Neuron (in vitro differentiated cells): Measurements from ENCODE around the gene C16orf92.
A peak's percentile ranks its signal among the peaks of the same experiment; 100 is the strongest.

Experiments used
- H2AFZ ChIP-seq: one replicate; pipeline ENCODE4 v1.6.1; 2013; ENCODE audit warnings: low read depth, mild to moderate bottlenecking, inconsistent platforms, low read length, moderate library complexity
- H3K27me3 ChIP-seq: one replicate; pipeline ENCODE4 v1.6.1; 2013; ENCODE audit warnings: low read length; ENCODE audit not compliant: insufficient read depth
- H3K36me3 ChIP-seq: one replicate; pipeline ENCODE4 v1.6.1; 2013; ENCODE audit warnings: low read length; ENCODE audit not compliant: insufficient read depth
- H3K4me1 ChIP-seq: one replicate; pipeline ENCODE4 v1.6.1; 2013; ENCODE audit warnings: low read length; ENCODE audit not compliant: insufficient read depth
- H3K4me3 ChIP-seq: 2 replicates; pipeline ENCODE4 v1.5.1; 2013; ENCODE audit warnings: mild to moderate bottlenecking, low read length, moderate library complexity
- H3K9me3 ChIP-seq: one replicate; pipeline ENCODE4 v1.6.1; 2013; ENCODE audit warnings: low read length

The C16orf92 gene

DNA sequence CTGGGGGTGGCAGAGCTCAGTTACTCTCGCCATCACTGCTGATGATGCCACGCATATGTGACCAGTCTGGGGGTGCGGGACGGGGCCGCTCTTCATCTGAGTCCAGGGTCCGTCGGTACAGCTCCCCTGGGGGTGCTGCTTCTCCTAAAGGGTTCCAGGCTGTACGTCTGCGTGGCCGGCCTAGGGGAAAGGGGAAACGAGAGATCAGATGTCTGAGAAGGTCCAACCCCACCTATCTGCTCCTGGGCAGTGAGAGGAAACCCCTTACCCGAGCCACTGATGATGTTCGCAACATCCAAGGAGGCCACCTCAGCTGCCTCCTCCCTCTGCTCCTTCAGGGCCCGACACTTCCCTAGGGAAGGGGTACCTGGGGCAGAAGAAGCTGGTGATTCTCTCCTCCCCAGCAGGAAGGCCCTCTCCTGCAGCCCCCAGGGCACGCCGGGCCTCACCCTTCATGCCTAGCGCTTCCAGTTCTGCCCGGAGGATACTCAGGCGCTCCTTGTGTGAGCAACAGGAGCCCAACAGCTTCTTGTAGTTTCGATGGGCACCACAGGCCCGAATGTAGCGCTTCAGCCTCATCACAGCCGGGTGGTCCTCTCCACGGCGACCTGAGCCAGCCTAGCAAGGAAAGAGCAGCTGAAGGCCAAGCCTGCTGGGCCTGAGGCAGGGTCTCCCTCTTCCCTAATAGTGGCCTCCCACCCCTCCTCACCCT lies 29.7 kb upstream of the C16orf92 start:
- Histone ChIP-seq H3K36me3 (peaks cover 54% of the 10 kb centered on the region), H3K4me3 (no peak overlapping the region)

DNA sequence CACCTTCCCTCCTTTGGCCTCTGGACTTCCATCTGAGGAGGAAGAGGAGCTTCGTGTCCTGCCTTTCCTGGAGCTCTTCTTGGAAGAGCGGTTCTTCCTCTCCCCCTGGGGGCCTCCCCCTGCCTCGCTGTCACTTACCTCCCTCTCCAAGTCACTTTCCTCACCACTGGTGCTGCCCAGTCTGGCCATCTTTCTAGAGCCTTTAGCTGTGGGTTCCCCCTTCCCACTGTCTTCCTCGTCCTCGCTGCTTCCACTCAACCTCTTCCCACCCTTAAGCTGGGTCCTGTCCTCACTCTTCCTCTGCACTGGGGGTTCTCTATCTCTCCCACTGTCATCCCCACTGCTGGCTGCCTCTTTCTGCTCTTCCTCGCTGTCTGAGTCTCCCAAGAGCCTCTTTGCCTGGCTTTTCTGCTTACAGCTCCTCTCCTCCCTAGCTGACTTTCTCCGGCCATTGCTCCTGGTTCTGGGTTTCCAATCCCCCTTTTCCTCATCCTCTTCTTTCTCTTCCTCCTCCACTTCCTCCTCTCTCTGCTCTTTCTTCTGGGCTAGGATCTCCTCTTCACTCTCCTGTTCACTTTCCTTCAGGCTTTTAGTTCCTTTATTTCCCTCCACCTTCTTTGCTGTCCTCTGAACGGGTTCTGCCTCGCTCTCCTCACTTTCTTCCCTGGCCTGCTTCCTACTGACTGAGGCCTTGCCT lies 28.9 kb upstream of the C16orf92 start:
- H3K9me3 ChIP-seq: no peaks in the 10 kb centered on the region
- H3K4me1 ChIP-seq: peaks cover 21% of the 10 kb centered on the region
- peak overlapping the region; percentile 73 for H3K4me3 ChIP-seq
- H3K27me3 ChIP-seq: no peaks in the 10 kb centered on the region
- H3K36me3 ChIP-seq: peaks cover 47% of the 10 kb centered on the region
- H2AFZ ChIP-seq: no peak overlapping the region

More for the DNA sequence above, 29.7 kb upstream of the C16orf92 start:
- H3K27me3 ChIP-seq: no peaks in the 10 kb centered on the region
- no peak overlapping the region for H2AFZ ChIP-seq
- no peaks in the 10 kb centered on the region for H3K9me3 ChIP-seq
- H3K4me1 ChIP-seq: peaks cover 21% of the 10 kb centered on the region

DNA sequence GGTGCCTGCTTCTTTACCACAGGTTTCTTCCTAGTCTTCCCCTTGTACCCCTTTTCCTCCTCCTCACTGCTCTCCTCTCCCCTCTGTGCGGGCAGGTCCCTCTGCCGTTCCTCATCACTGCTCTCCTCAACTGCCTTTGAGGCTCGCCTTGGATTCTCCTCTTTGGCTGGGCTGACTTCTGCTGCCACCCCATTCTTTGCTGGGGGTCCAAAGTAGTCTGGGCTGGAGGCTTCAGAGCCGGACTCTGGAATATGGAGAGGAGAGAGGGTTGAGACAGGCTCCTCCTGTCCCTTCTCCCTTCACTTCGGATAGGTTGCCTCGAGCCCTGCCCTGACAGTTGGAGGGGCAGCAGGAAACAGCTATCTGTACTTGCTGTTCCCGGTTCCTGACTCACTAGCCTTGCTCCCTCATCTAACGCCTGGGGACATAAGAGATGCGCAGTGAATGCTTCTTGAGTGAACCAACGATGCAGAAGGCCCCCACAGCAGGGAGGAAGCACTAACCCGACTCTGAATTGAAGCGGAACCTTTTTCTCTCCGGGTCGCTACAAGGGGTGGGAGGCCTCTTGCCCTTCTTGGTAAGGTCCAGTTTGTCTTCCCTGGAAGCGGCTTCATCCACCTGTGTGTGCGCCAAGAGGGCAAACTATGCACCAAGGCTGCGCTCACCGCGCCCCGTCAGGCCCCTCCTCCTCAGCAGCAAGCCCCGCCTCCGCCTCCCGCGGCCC lies 28.2 kb upstream of the C16orf92 start:
- peaks cover 21% of the 10 kb centered on the region for H3K4me1 ChIP-seq
- H3K9me3 ChIP-seq: no peaks in the 10 kb centered on the region
- H2AFZ ChIP-seq: peak overlapping the region; percentile 78
- H3K4me3 ChIP-seq: peak overlapping the region; percentile 73
- no peaks in the 10 kb centered on the region for H3K27me3 ChIP-seq
- peaks cover 41% of the 10 kb centered on the region for H3K36me3 ChIP-seq

DNA sequence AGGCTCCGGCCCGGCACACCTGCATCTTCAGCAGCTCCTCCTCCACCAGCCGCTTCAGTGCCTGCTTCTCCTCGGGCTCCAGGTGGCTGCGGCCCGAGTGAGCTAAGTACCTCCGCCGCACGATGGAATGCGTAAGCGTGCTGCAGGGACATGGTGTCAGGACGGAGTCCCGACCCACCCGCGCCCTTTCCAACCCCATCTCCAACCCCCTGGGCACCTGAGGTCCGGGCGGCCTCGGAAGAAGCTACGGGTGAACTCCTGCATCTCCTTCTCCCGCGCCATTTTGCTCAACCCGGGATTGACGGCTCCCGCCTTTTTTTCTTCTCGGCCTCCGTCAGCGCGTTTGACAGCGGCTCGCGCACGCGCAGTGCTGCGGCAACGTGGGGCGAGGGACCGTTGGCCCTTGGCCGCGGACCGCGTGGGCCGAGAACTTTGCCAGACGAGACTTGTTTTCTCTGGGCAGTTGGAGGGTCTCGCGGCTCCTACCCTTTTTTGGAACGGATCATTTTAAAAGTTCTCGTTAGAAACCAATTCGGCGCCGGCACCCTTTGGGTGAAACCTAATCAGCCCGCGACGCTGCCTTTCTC lies 27.6 kb upstream of the C16orf92 start, which contains the start of gene HIRIP3:
HIRIP3 (minus strand) TSS at position 294 of the 587 bp plus-strand sequence; CDS start at position 282, 12 bp downstream.
- peaks cover 35% of the 10 kb centered on the region for H3K36me3 ChIP-seq
- peak within 1 kb of the TSS; percentile 78 for H2AFZ ChIP-seq
- no peaks in the 10 kb centered on the region for H3K9me3 ChIP-seq
- peak within 1 kb of the TSS; percentile 73 for H3K4me3 ChIP-seq
- H3K4me1 ChIP-seq: peaks cover 21% of the 10 kb centered on the region
- no peaks in the 10 kb centered on the region for H3K27me3 ChIP-seq

DNA sequence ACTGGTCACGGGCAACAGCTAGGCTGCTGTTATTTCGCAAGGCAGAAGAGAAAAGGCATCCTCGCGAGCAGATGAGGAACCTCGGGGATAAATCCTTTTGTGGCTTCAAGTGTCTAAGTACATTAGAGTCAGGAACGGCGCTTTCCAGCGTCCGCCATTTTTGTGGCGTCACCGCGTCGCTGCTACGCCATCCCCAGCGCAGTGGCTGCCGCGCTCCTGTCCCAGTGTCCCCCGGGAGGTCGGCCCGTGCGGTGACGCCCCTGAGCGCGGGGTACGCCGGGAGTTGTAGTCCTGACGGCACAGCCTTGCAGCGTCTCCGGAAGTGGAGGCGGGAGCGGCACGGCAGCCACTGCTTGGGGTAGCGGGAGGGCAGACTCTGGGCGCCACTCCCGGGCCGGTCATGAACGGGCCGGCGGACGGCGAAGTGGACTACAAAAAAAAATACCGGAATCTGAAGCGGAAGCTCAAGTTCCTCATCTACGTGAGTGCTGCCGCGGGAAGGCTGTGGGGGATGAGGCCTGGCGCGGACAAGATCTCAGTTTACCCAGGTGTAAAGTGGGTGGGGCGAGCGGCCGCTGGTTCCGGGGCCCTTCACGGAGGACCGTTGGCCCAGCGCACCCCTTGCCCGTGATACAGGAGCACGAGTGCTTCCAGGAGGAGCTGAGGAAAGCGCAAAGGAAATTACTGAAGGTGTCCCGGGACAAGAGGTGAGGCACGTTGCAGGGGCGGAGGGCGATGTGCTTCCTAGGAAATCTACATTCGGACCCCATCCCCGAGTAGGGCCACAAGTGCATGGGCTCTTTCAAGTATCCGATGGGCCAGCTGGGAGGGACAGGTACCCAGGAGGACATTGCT lies 26.9 kb upstream of the C16orf92 start, which contains the start of gene INO80E:
INO80E (plus strand) TSS at position 331 of the 855 bp plus-strand sequence; CDS start at position 401, 70 bp downstream.
- H3K27me3 ChIP-seq: no peaks in the 10 kb centered on the region
- no peaks in the 10 kb centered on the region for H3K9me3 ChIP-seq
- peak within 1 kb of the TSS; percentile 73 for H3K4me3 ChIP-seq
- peak within 1 kb of the TSS; percentile 78 for H2AFZ ChIP-seq
- H3K4me1 ChIP-seq: peaks cover 21% of the 10 kb centered on the region
- peaks cover 32% of the 10 kb centered on the region for H3K36me3 ChIP-seq

DNA sequence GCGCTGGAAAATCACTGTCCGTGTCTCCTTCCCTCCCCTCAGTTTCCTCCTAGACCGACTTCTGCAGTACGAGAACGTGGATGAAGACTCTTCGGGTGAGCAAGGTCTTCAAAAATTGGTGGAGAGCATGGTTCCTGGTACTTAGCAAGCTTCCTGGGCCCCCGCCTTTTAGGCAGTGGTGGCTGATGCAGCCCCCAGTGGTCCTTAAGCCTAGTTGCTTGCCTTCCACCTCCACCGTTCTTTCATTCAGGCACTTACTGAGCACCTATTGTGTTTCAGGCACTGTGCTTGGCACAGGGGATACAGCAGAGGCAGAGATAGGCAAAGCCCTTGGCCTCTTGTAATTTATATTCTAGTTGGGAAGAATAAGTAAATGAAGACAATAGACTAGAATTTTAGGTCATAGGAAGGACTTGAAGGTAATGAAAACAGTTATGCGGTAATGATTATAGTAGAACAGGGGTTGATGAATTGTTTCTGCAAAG lies 26.2 kb upstream of the C16orf92 start:
- Histone ChIP-seq H3K36me3 (peaks cover 28% of the 10 kb centered on the region), H3K4me1 (peaks cover 21% of the 10 kb centered on the region), H3K9me3 (no peaks in the 10 kb centered on the region), H3K27me3 (no peaks in the 10 kb centered on the region), H2AFZ (peak overlapping the region; percentile 78), H3K4me3 (peak overlapping the region; percentile 73)

DNA sequence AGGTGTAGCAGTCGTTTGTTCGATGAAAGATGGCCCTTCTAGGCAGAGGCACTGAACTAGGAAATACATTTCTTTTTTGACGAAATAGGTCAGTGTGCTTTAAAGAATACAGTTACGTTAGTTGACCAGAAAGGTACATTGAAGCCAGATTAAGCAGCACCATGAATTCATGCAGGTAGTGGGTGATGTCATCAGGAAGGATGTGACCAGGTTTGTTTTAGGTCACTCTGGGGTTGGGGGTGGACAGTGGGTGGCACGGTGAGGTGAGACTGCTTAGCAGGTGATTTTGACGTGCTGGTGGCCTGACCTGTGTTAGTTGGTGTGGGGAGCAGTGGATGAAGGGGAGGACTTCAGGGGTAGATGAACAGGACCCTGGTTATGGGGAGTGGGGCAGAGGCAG lies 23.4 kb upstream of the C16orf92 start:
- Histone ChIP-seq H3K4me3 (no peak overlapping the region), H2AFZ (no peak overlapping the region), H3K36me3 (peaks cover 7% of the 10 kb centered on the region), H3K4me1 (peaks cover 13% of the 10 kb centered on the region), H3K27me3 (no peaks in the 10 kb centered on the region), H3K9me3 (no peaks in the 10 kb centered on the region)

DNA sequence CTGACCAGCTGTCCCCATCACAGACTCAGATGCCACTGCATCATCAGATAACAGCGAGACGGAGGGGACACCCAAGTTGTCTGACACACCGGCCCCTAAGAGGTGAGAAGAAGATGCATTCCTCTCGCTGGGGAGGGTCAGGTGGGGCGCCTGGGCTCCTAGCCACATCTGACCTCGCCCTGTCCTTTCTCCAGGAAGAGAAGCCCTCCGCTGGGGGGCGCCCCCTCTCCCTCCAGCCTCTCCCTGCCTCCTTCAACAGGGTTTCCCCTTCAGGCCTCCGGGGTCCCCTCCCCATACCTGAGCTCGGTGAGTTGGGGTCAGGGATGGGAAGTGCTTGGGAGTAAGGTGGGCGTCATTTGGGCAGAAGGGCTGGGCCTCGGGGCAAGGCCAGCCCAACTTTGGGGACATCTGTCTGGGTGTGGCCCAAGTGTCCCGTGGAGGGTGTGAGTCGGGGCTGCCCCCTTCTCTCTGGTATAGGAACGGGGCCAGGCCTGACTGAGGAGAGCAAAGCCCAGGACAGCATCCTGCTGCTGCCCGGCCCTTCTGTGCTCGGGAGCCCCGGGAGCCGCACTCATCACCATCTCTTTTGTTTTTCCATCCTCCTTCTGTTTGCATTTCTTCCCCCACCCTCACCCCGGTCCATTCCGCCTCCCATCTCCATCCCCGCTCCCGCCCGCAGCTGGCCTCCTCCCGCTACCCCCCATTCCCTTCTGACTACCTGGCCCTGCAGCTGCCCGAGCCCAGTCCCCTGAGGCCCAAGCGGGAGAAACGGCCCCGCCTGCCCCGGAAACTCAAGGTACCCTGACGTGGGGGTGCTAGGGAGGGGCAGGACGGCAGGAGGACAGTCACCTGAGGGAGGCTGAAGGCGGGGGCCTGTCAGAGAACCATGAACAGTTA lies 22.0 kb upstream of the C16orf92 start:
- Histone ChIP-seq H3K27me3 (no peaks in the 10 kb centered on the region), H3K9me3 (no peaks in the 10 kb centered on the region), H2AFZ (no peak overlapping the region), H3K4me1 (peaks cover 7% of the 10 kb centered on the region), H3K4me3 (no peak overlapping the region), H3K36me3 (peaks cover 7% of the 10 kb centered on the region)

DNA sequence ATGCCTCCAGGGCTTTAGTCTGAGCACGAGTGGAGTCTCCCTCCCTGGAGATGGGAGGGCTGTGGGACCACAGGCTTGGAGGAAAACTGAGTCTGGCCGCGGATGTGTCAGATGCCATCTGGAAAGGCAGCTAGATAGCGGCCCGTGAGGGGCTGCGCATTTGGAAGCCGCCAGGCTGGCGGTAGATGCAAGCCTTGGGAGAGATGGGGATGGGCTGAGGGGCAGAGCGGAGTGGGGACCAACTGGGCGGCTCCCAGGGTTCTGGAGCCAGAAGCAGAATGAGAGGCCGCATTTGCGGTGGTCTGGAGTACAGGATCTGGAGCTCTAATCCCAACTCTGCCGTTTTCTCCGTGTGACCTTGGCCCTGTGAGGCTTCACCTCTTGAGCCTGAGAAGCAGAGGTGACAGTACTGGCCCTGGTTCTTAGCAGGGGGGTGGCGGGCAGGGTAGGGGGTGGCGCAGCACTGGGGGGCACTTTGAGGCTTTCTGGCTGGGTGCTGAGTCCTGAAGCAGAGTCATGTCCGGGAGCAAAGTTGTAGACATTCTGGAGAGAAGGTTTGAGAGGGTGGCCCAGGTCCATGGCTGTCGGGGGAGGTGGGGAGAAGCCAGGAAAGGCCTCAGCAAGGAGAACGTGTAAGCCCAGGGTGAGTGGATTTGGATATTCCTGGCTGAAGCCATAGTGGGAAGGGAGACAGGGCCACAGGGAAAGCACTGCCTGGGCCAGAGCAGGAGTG lies 20.2 kb upstream of the C16orf92 start:
- Histone ChIP-seq H3K36me3 (peaks cover 4% of the 10 kb centered on the region), H3K27me3 (no peaks in the 10 kb centered on the region), H3K9me3 (no peaks in the 10 kb centered on the region), H3K4me3 (no peak overlapping the region), H3K4me1 (no peaks in the 10 kb centered on the region), H2AFZ (no peak overlapping the region)

DNA sequence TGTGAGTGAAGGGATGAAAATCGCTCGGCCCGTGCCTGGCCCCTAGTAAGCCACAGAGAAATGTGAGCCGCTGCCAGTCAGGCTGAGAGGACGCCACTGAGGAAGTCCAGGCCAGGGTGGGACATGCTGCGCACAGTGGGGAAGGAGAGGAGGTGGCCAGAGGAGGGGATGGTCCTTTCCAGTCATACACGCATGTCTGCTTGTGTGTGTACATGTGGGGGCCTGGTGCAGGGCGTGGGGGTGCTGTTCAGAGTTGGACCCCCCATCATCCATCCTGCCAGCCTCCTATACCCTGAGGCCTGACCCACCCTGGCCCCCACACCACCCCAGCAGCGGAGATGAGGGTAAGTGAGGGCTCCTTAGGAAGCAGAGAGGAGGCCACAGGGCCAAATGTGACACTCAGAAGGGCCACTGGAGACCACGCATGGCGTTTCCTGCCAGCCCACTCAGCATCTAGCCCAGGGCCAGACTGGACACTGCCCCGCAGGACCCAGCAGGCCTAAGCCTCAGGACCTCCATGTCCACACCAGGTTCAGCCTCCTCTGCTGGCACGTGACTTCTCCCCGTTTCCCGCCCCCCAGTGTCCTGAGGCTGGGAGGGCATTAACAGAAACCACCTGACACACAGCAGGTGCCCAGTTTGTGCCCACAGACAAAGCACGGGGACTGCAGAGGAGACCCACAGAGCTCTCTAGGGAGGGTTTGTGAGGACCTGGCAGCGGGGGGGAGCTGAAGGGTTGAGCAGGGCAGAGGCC lies 19.2 kb upstream of the C16orf92 start:
- Histone ChIP-seq H2AFZ (no peak overlapping the region), H3K4me1 (no peaks in the 10 kb centered on the region), H3K36me3 (peaks cover 3% of the 10 kb centered on the region)

More for the DNA sequence above, 19.2 kb upstream of the C16orf92 start:
- Histone ChIP-seq H3K27me3 (no peaks in the 10 kb centered on the region), H3K4me3 (no peak overlapping the region), H3K9me3 (no peaks in the 10 kb centered on the region)
